H1 (cell line): ENCODE measurements around the gene PLXNA4. TPM values are rescaled to one million over a fixed set of nuclear protein-coding genes. Genes with fewer than 3 reads are reported as not detected.

ENCODE experiments used
- CTCF ChIA-PET: fragments of 300-600 bp; sonication (Branson Sonifier 250); formaldehyde crosslinking; loops from one replicate; lab custom pipeline; 2021; ENCODE audit not compliant: partially characterized antibody; lab: Charles Lee
- POLR2A ChIA-PET: fragments of 300-600 bp; sonication (Branson Sonifier 250); formaldehyde crosslinking; loops from one replicate; lab custom pipeline; 2021; ENCODE audit warnings: inconsistent platforms; ENCODE audit not compliant: partially characterized antibody; lab: Charles Lee
- DNase-seq, 2 experiments: peaks; one replicate each; pipeline versions ENCODE4 v3.0.0 to v3.0.0-alpha.2; 2010 to 2022; ENCODE audit warnings: low spot score in 2 of 2, low read depth in 1 of 2, mixed read lengths in 1 of 2
- FAIRE-seq: peaks from 2 replicates; lab custom pipeline; 2011; peaks lifted over from hg19 to GRCh38; lab: Jason Lieb, UNC
- H2AFZ ChIP-seq: 2 replicates; pipeline ENCODE4 v1.8.1; 2012; ENCODE audit warnings: low read length, inconsistent platforms
- H2AK5ac ChIP-seq: 2 replicates; pipeline ENCODE4 v1.6.1; 2013; ENCODE audit warnings: low read depth, low read length
- H2BK120ac ChIP-seq: replicated peaks from 2 replicates; pipeline ENCODE3; 2013; ENCODE audit warnings: low read depth, low read length, inconsistent platforms
- H2BK12ac ChIP-seq: 2 replicates; pipeline ENCODE4 v1.6.1; 2013; ENCODE audit warnings: low read depth, low read length
- H2BK15ac ChIP-seq: 2 replicates; pipeline ENCODE4 v1.6.1; 2013; ENCODE audit warnings: low read length
- H2BK20ac ChIP-seq: 2 replicates; pipeline ENCODE4 v1.6.1; 2013; ENCODE audit warnings: low read length
- H2BK5ac ChIP-seq: 2 replicates; pipeline ENCODE4 v1.6.1; 2013; ENCODE audit warnings: low read depth, low read length
- H3K14ac ChIP-seq: 2 replicates; pipeline ENCODE4 v1.6.1; 2013; ENCODE audit warnings: inconsistent platforms; ENCODE audit not compliant: insufficient read length
- H3K18ac ChIP-seq: 2 replicates; pipeline ENCODE4 v1.6.1; 2013; ENCODE audit warnings: low read length; ENCODE audit errors: extremely low read depth
- H3K23ac ChIP-seq: 2 replicates; pipeline ENCODE4 v1.6.1; 2013; ENCODE audit warnings: inconsistent platforms; ENCODE audit not compliant: insufficient read length
- H3K23me2 ChIP-seq: 2 replicates; pipeline ENCODE4 v1.6.1; 2013; ENCODE audit warnings: low read depth, low read length
- H3K27ac ChIP-seq: 2 replicates; pipeline ENCODE4 v1.6.1; 2011; ENCODE audit warnings: low read depth, low read length, inconsistent platforms
- H3K27me3 ChIP-seq, 4 experiments: replicated peaks in 1 of 4; 1 replicate in 1 of 4; 2 replicates in 3 of 4; pipeline versions ENCODE4 v1.6.1 to v1.8.1; 2011 to 2013; ENCODE audit warnings: low read length in 3 of 4, mild to moderate bottlenecking in 3 of 4, inconsistent platforms in 2 of 4, mixed read lengths in 2 of 4, moderate library complexity in 1 of 4; ENCODE audit not compliant: control insufficient read depth in 3 of 4, insufficient read depth in 3 of 4; ENCODE audit errors: extremely low read depth in 1 of 4
- H3K36me3 ChIP-seq, 4 experiments: 2 replicates each; pipeline versions ENCODE4 v1.6.1 to v1.8.1; 2011 to 2013; ENCODE audit warnings: mild to moderate bottlenecking in 4 of 4, low read length in 3 of 4, moderate library complexity in 2 of 4, control low read depth in 1 of 4, inconsistent platforms in 1 of 4; ENCODE audit not compliant: insufficient read depth in 4 of 4, control insufficient read depth in 2 of 4
- H3K4ac ChIP-seq: replicated peaks from 2 replicates; pipeline ENCODE3; 2013; ENCODE audit warnings: low read length, low read depth, mixed read lengths, inconsistent platforms; ENCODE audit not compliant: insufficient read length
- H3K4me1 ChIP-seq, 4 experiments: replicated peaks in 1 of 4; 1 replicate in 1 of 4; 2 replicates in 3 of 4; pipeline versions ENCODE4 v1.6.1 to v1.8.1; 2011 to 2013; ENCODE audit warnings: low read length in 3 of 4, inconsistent platforms in 2 of 4, mixed read lengths in 1 of 4; ENCODE audit not compliant: insufficient read depth in 4 of 4, control insufficient read depth in 3 of 4
- H3K4me2 ChIP-seq, 2 experiments: 2 replicates each; pipeline versions ENCODE4 v1.6.1 to v1.8.1; 2011 to 2013; ENCODE audit warnings: low read depth in 2 of 2, low read length in 2 of 2, control low read depth in 1 of 2, inconsistent platforms in 1 of 2, mild to moderate bottlenecking in 1 of 2; ENCODE audit not compliant: insufficient read depth in 1 of 2
- H3K4me3 ChIP-seq, 4 experiments: fragments of 200-600, 300-600 bp in 1 of 4; sonication (generic), shearing (Covaris generic), sonication (Bioruptor Twin) in 1 of 4; 2 replicates each; pipeline versions ENCODE4 v1.5.1 to v1.8.1; 2011 to 2016; ENCODE audit warnings: low read length in 4 of 4, low read depth in 3 of 4, control low read depth in 2 of 4, inconsistent platforms in 2 of 4, mild to moderate bottlenecking in 2 of 4, mixed read lengths in 1 of 4, moderate library complexity in 1 of 4; ENCODE audit not compliant: insufficient read depth in 2 of 4; ENCODE audit errors: extremely low read depth in 1 of 4
- H3K56ac ChIP-seq: replicated peaks from 2 replicates; pipeline ENCODE3; 2013; ENCODE audit warnings: low read depth, mild to moderate bottlenecking, mixed read lengths, low read length, inconsistent platforms; ENCODE audit not compliant: insufficient read length
- H3K79me1 ChIP-seq: 2 replicates; pipeline ENCODE4 v1.6.1; 2013; ENCODE audit warnings: low read depth, low read length, control low read depth
- H3K79me2 ChIP-seq, 2 experiments: 2 replicates each; pipeline versions ENCODE4 v1.6.1 to v1.8.1; 2012 to 2013; ENCODE audit warnings: low read length in 2 of 2, mild to moderate bottlenecking in 2 of 2, inconsistent platforms in 1 of 2; ENCODE audit not compliant: insufficient read depth in 2 of 2, control insufficient read depth in 1 of 2
- H3K9ac ChIP-seq, 4 experiments: replicated peaks in 1 of 4; 1 replicate in 1 of 4; 2 replicates in 3 of 4; pipeline versions ENCODE4 v1.6.1 to v1.8.1; 2011 to 2013; ENCODE audit warnings: low read depth in 3 of 4, low read length in 3 of 4, control low read depth in 2 of 4, mild to moderate bottlenecking in 2 of 4, moderate library complexity in 2 of 4, inconsistent platforms in 1 of 4; ENCODE audit errors: extremely low read depth in 1 of 4
- H3K9me3 ChIP-seq, 2 experiments: 2 replicates each; pipeline versions ENCODE4 v1.6.1 to v1.8.1; 2012 to 2013; ENCODE audit warnings: mild to moderate bottlenecking in 2 of 2, moderate library complexity in 2 of 2, control low read depth in 1 of 2, inconsistent platforms in 1 of 2, low read depth in 1 of 2, low read length in 1 of 2, mixed read lengths in 1 of 2; ENCODE audit not compliant: insufficient read depth in 2 of 2
- H4K20me1 ChIP-seq, 2 experiments: replicated peaks in 1 of 2; 2 replicates each; pipeline versions ENCODE3 to v1.8.1; 2011 to 2013; ENCODE audit warnings: inconsistent platforms in 2 of 2, low read length in 2 of 2, mild to moderate bottlenecking in 1 of 2; ENCODE audit not compliant: insufficient read depth in 2 of 2, control insufficient read depth in 1 of 2
- H4K5ac ChIP-seq: 2 replicates; pipeline ENCODE4 v1.6.1; 2013; ENCODE audit warnings: low read length, low read depth, mixed read lengths, inconsistent platforms; ENCODE audit not compliant: insufficient read length
- H4K8ac ChIP-seq: 2 replicates; pipeline ENCODE4 v1.8.0; 2013; ENCODE audit warnings: mild to moderate bottlenecking, moderate library complexity, low read length, inconsistent platforms; ENCODE audit not compliant: insufficient read depth; ENCODE audit errors: extremely low read depth
- H4K91ac ChIP-seq: replicated peaks from 2 replicates; pipeline ENCODE3; 2013; ENCODE audit warnings: low read length, mixed read lengths, inconsistent platforms; ENCODE audit not compliant: insufficient read length
- BACH1 ChIP-seq: IDR thresholded peaks from 2 replicates; pipeline ENCODE4 v1.6.1; 2012; ENCODE audit warnings: low read length, improper control_type of control experiment
- CHD1 ChIP-seq: IDR thresholded peaks from 2 replicates; pipeline ENCODE4 v1.6.1; 2012; ENCODE audit warnings: low read depth, low read length, improper control_type of control experiment
- CREB1 ChIP-seq: IDR thresholded peaks from 2 replicates; pipeline ENCODE4 v1.6.1; 2012; ENCODE audit warnings: inconsistent platforms
- CTBP2 ChIP-seq: IDR thresholded peaks from 2 replicates; pipeline ENCODE4 v1.7.0; 2011; ENCODE audit warnings: borderline replicate concordance, mild to moderate bottlenecking, moderate library complexity, mixed read lengths, low read length; ENCODE audit not compliant: insufficient read depth, insufficient read length
- HDAC6 ChIP-seq: IDR thresholded peaks from one replicate; pipeline ENCODE4 v1.7.1; 2012; ENCODE audit warnings: low read depth, mild to moderate bottlenecking, inconsistent platforms, low read length, moderate library complexity
- MAX ChIP-seq: IDR thresholded peaks from 2 replicates; pipeline ENCODE4 v1.6.1; 2012; ENCODE audit warnings: inconsistent platforms
- NRF1 ChIP-seq: IDR thresholded peaks from 2 replicates; pipeline ENCODE4 v1.6.1; 2011; ENCODE audit warnings: mild to moderate bottlenecking, low read depth, low read length, improper control_type of control experiment
- PHF8 ChIP-seq: fragments of 200-600 bp; sonication (generic); conservative IDR thresholded peaks from 2 replicates; pipeline ENCODE4 v1.7.1; 2012; ENCODE audit warnings: low read depth, mild to moderate bottlenecking, inconsistent platforms, low read length, moderate library complexity
- RFX5 ChIP-seq: IDR thresholded peaks from 2 replicates; pipeline ENCODE4 v1.6.1; 2011; ENCODE audit warnings: low read depth, low read length, improper control_type of control experiment, borderline replicate concordance
- RNF2 ChIP-seq: fragments of 200-900, 300-1000 bp; sonication (generic); IDR thresholded peaks from 2 replicates; pipeline ENCODE4 v1.7.1; 2016; ENCODE audit warnings: borderline replicate concordance, low read depth, mild to moderate bottlenecking, antibody characterized with exemption, low read length; ENCODE audit not compliant: poor library complexity, severe bottlenecking; ENCODE audit errors: missing control alignments
- TAF7 ChIP-seq: optimal IDR thresholded peaks from 2 replicates; pipeline ENCODE3; 2011; ENCODE audit warnings: low read depth, mild to moderate bottlenecking, inconsistent platforms, low read length, moderate library complexity, borderline replicate concordance
- ZNF274 ChIP-seq: IDR thresholded peaks from 2 replicates; pipeline ENCODE4 v1.7.0; 2012; ENCODE audit warnings: low read length, borderline replicate concordance; ENCODE audit errors: extremely low read depth
- WGBS, 2 experiments: shearing (Covaris generic) in 1 of 2; methylation state at CpG; one replicate each; pipeline versions ENCODE4 v1.1.6 to v1.1.7; 2013 to 2015; ENCODE audit warnings: low lambda C conversion rate in 2 of 2, mixed read lengths in 2 of 2, inconsistent platforms in 1 of 2, low coverage in 1 of 2, missing lambda C conversion rate in 1 of 2; ENCODE audit not compliant: insufficient replicate concordance in 2 of 2, insufficient coverage in 1 of 2, insufficient read length in 1 of 2; ENCODE audit errors: extremely low coverage in 1 of 2, missing lambda C conversion rate in 1 of 2; 5-methylcytosine and 5-hydroxymethylcytosine counted together
- polyA plus RNA-seq, 7 experiments: library from polyadenylated mRNA; depleted of rRNA in 3 of 7; stranded (reverse) in 5 of 7; unstranded in 2 of 7; fragments of >200 nt in 5 of 7; fragments of 200-250 nt in 2 of 7; gene quantifications; 1 replicate in 5 of 7; 2 replicates in 1 of 7; 4 replicates in 1 of 7; pipeline versions ENCODE4 v1.2.1 to v1.2.3, GENCODE V29; 2011 to 2013; ENCODE audit warnings: missing spikeins in 2 of 7, mixed read lengths in 2 of 7
- total RNA-seq: library from RNA; stranded (reverse); fragmentation: NEBNext Ultra II Directional; extraction: Animal tissue kit (Norgen Biotek cat#: 25700); gene quantifications from 2 replicates; pipeline ENCODE4 v1.2.1, GENCODE V29; 2021

The PLXNA4 gene
- total and polyA plus RNA-seq, 2 of the 8 experiments (the other 6 are each of a cell fraction or from before 2014, with no cell fraction given): 0.76 to 0.79 TPM

- WGBS, 2 experiments: 89% methylated on average over 4 of the region's 4 CpGs; no CpG with 5 or more reads in 1 of the 2 experiments
- no peak overlapping the region for H3K4ac ChIP-seq
- TF ChIP-seq CREB1 (no peak), BACH1 (no peak), CHD1 (no peak), PHF8 (no peak), RNF2 (no peak), CTBP2 (no peak), HDAC6 (no peak), TAF7 (no peak), MAX (no peak), NRF1 (no peak), RFX5 (no peak), ZNF274 (no peak)
These were observed 146.0 kb downstream of the PLXNA4 start for GRCh38 chr7:132430041-132430855.

More at GRCh38 chr7:132430041-132430855, 146.0 kb downstream of the PLXNA4 start:
- Histone ChIP-seq H4K8ac (no peak overlapping the region), H2BK5ac (no peak overlapping the region), H3K14ac (no peak overlapping the region), H4K91ac (no peak overlapping the region), H2BK15ac (no peak overlapping the region), H2BK12ac (no peak overlapping the region), H3K4me1 (peaks cover 0 to 3% (median 2%) of the 10 kb centered on the region in 4 experiments; a peak in 4 of 7 replicates), H3K79me1 (no peaks in the 10 kb centered on the region), H2AK5ac (no peak overlapping the region), H2AFZ (no peak overlapping the region), H3K36me3 (no peaks in the 10 kb centered on the region), H2BK120ac (no peak overlapping the region), H3K23me2 (no peaks in the 10 kb centered on the region), H3K4me3 (no peak overlapping the region), H3K27me3 (0 out of 7 replicates have a peak, but pooled peaks cover 0 to 4% (median 0%) of the 10 kb centered on the region in 4 experiments), H3K56ac (no peak overlapping the region), H4K20me1 (no peaks in the 10 kb centered on the region), H3K27ac (no peak overlapping the region), H3K9ac (no peak overlapping the region), H4K5ac (no peak overlapping the region), H3K9me3 (no peaks in the 10 kb centered on the region), H3K18ac (no peak overlapping the region), H3K4me2 (no peak overlapping the region), H2BK20ac (no peak overlapping the region), H3K79me2 (no peaks in the 10 kb centered on the region), H3K23ac (no peak overlapping the region)
- no peak for DNase-seq
- FAIRE-seq: no peak
- CTCF ChIA-PET: interaction anchor here (0.6 to 1.8 kb wide), 4 partner anchors 8 to 1668 kb away, joined by 3 to 5 read pairs (median 4); no protein-coding TSS in a partner anchor
- POLR2A ChIA-PET: no interaction called here
